Cortex of kidney (tissue), 1 donor: ENCODE data around the gene PACS2.

Source experiments
- DNase-seq: peaks from one replicate; lab custom pipeline; 2025; lab: John Stamatoyannopoulos, UW

The PACS2 gene

GRCh38 chr14:105408592-105408991, 94.0 kb downstream of the PACS2 start:
- DNase-seq, result no peak

GRCh38 chr14:105409364-105409763, 94.8 kb downstream of the PACS2 start:
- DNase-seq, result no peak

- no peak for DNase-seq
These were observed 96.1 kb downstream of the PACS2 start for GRCh38 chr14:105410642-105411016.

GRCh38 chr14:105411017-105411941, 96.7 kb downstream of the PACS2 start:
- DNase-seq, result no peak

- DNase-seq, result no peak
These were observed 97.6 kb downstream of the PACS2 start for GRCh38 chr14:105411985-105412770.

- DNase-seq, result no peak
These were observed 98.4 kb downstream of the PACS2 start for GRCh38 chr14:105412771-105413543.

- no peak for DNase-seq
These were observed 99.0 kb downstream of the PACS2 start for GRCh38 chr14:105413544-105413886.

- DNase-seq, result no peak
These were observed 100.2 kb downstream of the PACS2 start for GRCh38 chr14:105414456-105415371.

- no peak for DNase-seq
These were observed 101.2 kb downstream of the PACS2 start for GRCh38 chr14:105415481-105416428.

GRCh38 chr14:105416671-105417070, 102.1 kb downstream of the PACS2 start:
- no peak for DNase-seq

- no peak for DNase-seq
These were observed 103.2 kb downstream of the PACS2 start for GRCh38 chr14:105417690-105418121.

GRCh38 chr14:105418269-105419194, 104.0 kb downstream of the PACS2 start:
- no peak for DNase-seq

- DNase-seq, result no peak
These were observed 104.9 kb downstream of the PACS2 start, which contains the start of gene MTA1 for GRCh38 chr14:105419195-105420091. MTA1 (plus strand) TSS chr14:105419827; CDS start chr14:105420036, 209 bp downstream.

GRCh38 chr14:105420101-105420973, 105.8 kb downstream of the PACS2 start:
- DNase-seq, result no peak

- DNase-seq, result no peak
These were observed 106.6 kb downstream of the PACS2 start for GRCh38 chr14:105420974-105421674.
